ENCODE results near the gene CLPTM1L.
"Not testable (repeated sequence)": the region's sequence is repeated elsewhere in the genome, so short reads cannot be mapped to it uniquely, and the experiment has no call there.

GRCh38 chr5:1342711-1343110 is 2.2 kb downstream of the CLPTM1L start:
- TF ChIP-seq CTCF (conservative IDR thresholded peaks at IDR 0.05; ENCODE audit: low read length); EZH2phosphoT487 (IDR thresholded peaks at IDR 0.05; ENCODE audit: borderline replicate concordance): not testable (repeated sequence)

All from Loucy (cell line).